Smooth muscle cell (in vitro differentiated cells): ENCODE measurements around the gene UCN2. TPM values are rescaled to one million over a fixed set of nuclear protein-coding genes. Genes with fewer than 3 reads are reported as not detected.

Source experiments
- DNase-seq: peaks from one replicate; lab custom pipeline; 2025; ENCODE audit not compliant: unreplicated experiment; lab: John Stamatoyannopoulos, UW
- H2AFZ ChIP-seq: fragments of 200-600 bp; sonication (generic); 2 replicates; pipeline ENCODE4 v1.6.0; 2016; ENCODE audit warnings: antibody characterized with exemption, low read depth, mild to moderate bottlenecking
- H3F3A ChIP-seq: fragments of 200-600 bp; sonication (generic); 2 replicates; pipeline ENCODE4 v1.6.0; 2017; ENCODE audit warnings: antibody characterized with exemption, low read depth
- H3K27ac ChIP-seq: fragments of 200-600 bp; sonication (generic); 2 replicates; pipeline ENCODE4 v1.5.1; 2016; ENCODE audit warnings: low read depth, mild to moderate bottlenecking
- H3K27me3 ChIP-seq: fragments of 200-600 bp; sonication (generic); 2 replicates; pipeline ENCODE4 v1.6.1; 2016; ENCODE audit warnings: low read depth, mild to moderate bottlenecking
- H3K36me3 ChIP-seq: fragments of 200-600 bp; sonication (generic); 2 replicates; pipeline ENCODE4 v1.5.1; 2016; ENCODE audit warnings: low read depth
- H3K4me1 ChIP-seq: fragments of 200-600 bp; sonication (generic); 2 replicates; pipeline ENCODE4 v1.5.1; 2016; ENCODE audit warnings: low read depth
- H3K4me2 ChIP-seq: fragments of 200-600 bp; sonication (generic); 2 replicates; pipeline ENCODE4 v1.6.0; 2016; ENCODE audit warnings: mild to moderate bottlenecking
- H3K4me3 ChIP-seq: fragments of 200-600 bp; sonication (generic); 2 replicates; pipeline ENCODE4 v1.5.1; 2016; ENCODE audit warnings: mild to moderate bottlenecking
- H3K79me2 ChIP-seq: fragments of 200-600 bp; sonication (generic); 2 replicates; pipeline ENCODE4 v1.6.0; 2016; ENCODE audit warnings: low read depth, mild to moderate bottlenecking
- H3K9ac ChIP-seq: fragments of 200-600 bp; sonication (generic); 2 replicates; pipeline ENCODE4 v1.6.0; 2016; ENCODE audit warnings: low read depth
- H3K9me3 ChIP-seq: fragments of 200-600 bp; sonication (generic); replicated peaks from 2 replicates; pipeline ENCODE4 v1.5.1; 2016; ENCODE audit warnings: low read depth
- H4K20me1 ChIP-seq: fragments of 200-600 bp; sonication (generic); 2 replicates; pipeline ENCODE4 v1.6.0; 2016; ENCODE audit warnings: low read depth
- WGBS: methylation state at CpG from one replicate; pipeline ENCODE4 v1.1.7; 2016; ENCODE audit warnings: low lambda C conversion rate; 5-methylcytosine and 5-hydroxymethylcytosine counted together
- polyA plus RNA-seq: library from polyadenylated mRNA; unstranded; fragments of >200 nt; fragmentation: Nextera tagmentation; extraction: Ambion mirVana; gene quantifications from 2 replicates; pipeline ENCODE4 v1.2.1, GENCODE V29; 2016
- total RNA-seq: library from RNA; depleted of rRNA; stranded (reverse); fragments of >200 nt; gene quantifications from 2 replicates; pipeline ENCODE4 v1.2.3, GENCODE V29; 2014
- TF ChIP-seq, protein P1 (sequence below): fragments of 200-600 bp; sonication (generic); IDR thresholded peaks from 2 replicates; pipeline ENCODE4 v1.5.1; 2017; ENCODE audit warnings: borderline replicate concordance, mild to moderate bottlenecking, antibody characterized with exemption; ENCODE audit not compliant: insufficient read depth, poor library complexity, severe bottlenecking

The UCN2 gene
- total and polyA plus RNA-seq, 2 experiments from 2014 or later: 4.3 to 7.0 TPM

DNA sequence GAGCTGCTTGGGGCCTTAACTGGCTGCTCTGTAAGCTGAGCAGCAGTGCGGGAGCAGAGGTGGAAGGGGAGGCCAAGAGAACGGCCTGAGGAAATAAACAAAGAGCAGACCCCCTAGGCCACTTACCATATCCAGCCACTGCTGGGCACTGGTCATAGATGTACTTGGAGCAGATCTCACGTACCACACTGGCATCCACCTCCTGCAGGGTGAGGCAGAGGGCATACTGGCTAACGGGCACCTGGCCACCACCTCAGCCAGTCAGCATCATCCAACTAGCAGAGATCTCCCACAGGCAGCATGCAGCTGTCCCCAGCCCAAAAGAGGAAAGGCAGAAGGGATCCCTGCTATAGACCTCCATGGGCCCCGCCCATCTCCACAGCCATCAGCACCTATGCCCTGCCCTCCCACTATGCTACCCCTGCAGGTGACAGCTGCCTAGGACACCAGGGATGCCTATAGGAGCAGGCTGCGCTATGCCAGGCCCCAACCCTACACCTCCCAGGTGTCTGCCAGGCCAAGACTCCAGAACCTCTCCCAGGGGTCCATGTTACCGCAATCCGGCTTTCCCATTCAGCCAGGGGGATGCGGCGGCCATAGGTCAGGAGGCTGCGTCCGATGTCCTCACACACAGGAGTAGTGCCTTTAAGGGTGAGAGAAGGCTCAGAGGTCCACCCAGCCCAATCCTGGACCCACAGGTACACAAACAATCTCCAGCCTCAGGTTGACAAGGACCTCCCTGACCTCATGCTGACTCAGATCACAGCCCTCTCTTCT lies 36.1 kb upstream of the UCN2 start:
- Histone ChIP-seq H2AFZ (no peak overlapping the region), H3K27me3 (no peaks in the 10 kb centered on the region), H3K4me1 (peaks cover 14% of the 10 kb centered on the region), H3K9ac (peak overlapping the region; percentile 91), H4K20me1 (no peaks in the 10 kb centered on the region), H3K4me3 (no peak overlapping the region), H3K4me2 (peak overlapping the region; percentile 80), H3K9me3 (no peaks in the 10 kb centered on the region), H3K79me2 (peaks cover under 1% of the 10 kb centered on the region), H3K27ac (peak overlapping the region; percentile 100), H3F3A (peaks cover 40% of the 10 kb centered on the region), H3K36me3 (no peaks in the 10 kb centered on the region)
- no peak for DNase-seq
- WGBS: 94% methylated on average over 12 of the region's 12 CpGs
- TF ChIP-seq, protein P1, sequence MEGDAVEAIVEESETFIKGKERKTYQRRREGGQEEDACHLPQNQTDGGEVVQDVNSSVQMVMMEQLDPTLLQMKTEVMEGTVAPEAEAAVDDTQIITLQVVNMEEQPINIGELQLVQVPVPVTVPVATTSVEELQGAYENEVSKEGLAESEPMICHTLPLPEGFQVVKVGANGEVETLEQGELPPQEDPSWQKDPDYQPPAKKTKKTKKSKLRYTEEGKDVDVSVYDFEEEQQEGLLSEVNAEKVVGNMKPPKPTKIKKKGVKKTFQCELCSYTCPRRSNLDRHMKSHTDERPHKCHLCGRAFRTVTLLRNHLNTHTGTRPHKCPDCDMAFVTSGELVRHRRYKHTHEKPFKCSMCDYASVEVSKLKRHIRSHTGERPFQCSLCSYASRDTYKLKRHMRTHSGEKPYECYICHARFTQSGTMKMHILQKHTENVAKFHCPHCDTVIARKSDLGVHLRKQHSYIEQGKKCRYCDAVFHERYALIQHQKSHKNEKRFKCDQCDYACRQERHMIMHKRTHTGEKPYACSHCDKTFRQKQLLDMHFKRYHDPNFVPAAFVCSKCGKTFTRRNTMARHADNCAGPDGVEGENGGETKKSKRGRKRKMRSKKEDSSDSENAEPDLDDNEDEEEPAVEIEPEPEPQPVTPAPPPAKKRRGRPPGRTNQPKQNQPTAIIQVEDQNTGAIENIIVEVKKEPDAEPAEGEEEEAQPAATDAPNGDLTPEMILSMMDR: no peak

DNA sequence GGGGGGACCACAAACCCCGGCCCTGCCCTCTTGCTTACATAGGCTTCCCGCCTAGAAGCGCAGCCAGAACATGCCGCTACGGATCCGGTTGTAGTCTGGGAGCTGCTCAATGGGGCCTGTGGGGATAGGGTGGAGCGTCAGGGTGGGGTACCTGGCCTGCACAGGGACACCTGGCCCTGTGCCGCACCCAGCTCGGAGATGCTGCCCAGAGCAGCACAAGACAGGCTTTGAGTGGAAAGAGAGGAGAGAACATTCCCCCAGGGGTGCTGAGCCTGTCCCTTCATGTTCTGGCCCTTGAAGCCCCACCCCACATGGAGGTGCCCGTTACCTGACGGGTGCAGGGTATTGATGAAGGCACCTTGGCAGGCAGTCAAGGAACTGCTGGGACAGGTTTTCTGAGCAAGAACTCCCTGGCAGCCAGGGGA lies 35.5 kb upstream of the UCN2 start:
- Histone ChIP-seq H3K27ac (peak overlapping the region; percentile 100), H3F3A (peaks cover 40% of the 10 kb centered on the region), H4K20me1 (no peaks in the 10 kb centered on the region), H3K9ac (peak overlapping the region; percentile 91), H3K4me2 (peak overlapping the region; percentile 80), H3K79me2 (peaks cover 5% of the 10 kb centered on the region), H3K4me1 (peaks cover 20% of the 10 kb centered on the region), H3K4me3 (no peak overlapping the region), H3K36me3 (no peaks in the 10 kb centered on the region), H2AFZ (no peak overlapping the region), H3K27me3 (no peaks in the 10 kb centered on the region), H3K9me3 (no peaks in the 10 kb centered on the region)
- WGBS: 74% methylated on average over 10 of the region's 11 CpGs
- TF ChIP-seq, protein P1: no peak
- no peak for DNase-seq

DNA sequence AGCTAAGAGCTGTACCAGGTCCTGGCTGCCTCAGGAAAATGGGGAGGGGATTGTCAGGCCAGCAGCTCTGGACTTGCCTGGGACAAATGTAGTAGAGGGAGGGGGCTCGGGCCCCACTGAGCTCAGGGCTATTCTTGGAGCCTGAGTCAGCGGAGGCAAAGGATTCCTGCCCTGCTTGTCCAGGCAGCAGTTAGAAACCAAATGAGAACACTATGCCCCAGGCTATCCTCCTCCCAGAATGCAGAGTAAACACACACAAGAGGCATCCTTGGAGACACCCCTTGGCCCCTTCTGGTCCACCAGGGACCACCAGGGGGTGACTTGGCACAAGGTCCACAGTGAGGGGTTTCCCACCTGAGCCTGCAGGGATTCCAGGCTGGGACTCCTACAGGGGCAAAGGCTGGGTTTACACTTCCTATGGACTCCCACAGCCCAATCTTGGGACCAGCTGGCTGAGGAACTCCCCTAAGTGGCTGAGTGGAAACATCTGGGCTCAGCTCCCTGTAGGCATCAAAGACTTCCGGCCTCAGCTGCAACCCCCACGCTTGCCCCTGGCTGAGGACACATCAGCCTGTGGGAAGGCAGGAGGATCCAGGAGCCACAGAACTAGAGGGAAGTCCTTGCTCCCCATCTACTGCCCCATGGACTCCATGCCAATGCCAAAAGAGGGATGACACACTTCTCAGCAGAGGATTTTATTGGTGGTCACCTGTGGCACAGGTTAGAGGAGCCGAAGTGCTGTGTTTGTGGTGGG lies 34.9 kb upstream of the UCN2 start:
- Histone ChIP-seq H3K9ac (peak overlapping the region; percentile 91), H2AFZ (no peak overlapping the region), H3K27ac (peak overlapping the region; percentile 100), H3K27me3 (no peaks in the 10 kb centered on the region), H4K20me1 (peaks cover 5% of the 10 kb centered on the region), H3K4me3 (no peak overlapping the region), H3F3A (peaks cover 40% of the 10 kb centered on the region), H3K9me3 (no peaks in the 10 kb centered on the region), H3K4me1 (peaks cover 20% of the 10 kb centered on the region), H3K4me2 (peak overlapping the region; percentile 80), H3K79me2 (peaks cover 11% of the 10 kb centered on the region), H3K36me3 (no peaks in the 10 kb centered on the region)
- TF ChIP-seq, protein P1: peak; percentile 8
- DNase-seq: peak; percentile 34
- 17% methylated on average over 5 of the region's 5 CpGs for WGBS
